ENCODE measurements around the gene MRPL12.

Gene MRPL12

GRCh38 chr17:81702934-81703746 is at the start of gene MRPL12 (continued):
- peak; percentile 73 for TF ChIP-seq ZIC2 (tag by site-specific recombination; IDR thresholded peaks at IDR 0.05)
- TF ChIP-seq ZNF560 (tag by site-specific recombination; IDR thresholded peaks at IDR 0.05; ENCODE audit: borderline replicate concordance) = no peak
- TF ChIP-seq ZNF37A (tag by site-specific recombination; IDR thresholded peaks at IDR 0.05) = no peak
- no peak for TF ChIP-seq ZNF23 (tag by site-specific recombination; IDR thresholded peaks at IDR 0.05; ENCODE audit: borderline replicate concordance)
- TF ChIP-seq ZNF639 (tag by site-specific recombination; IDR thresholded peaks at IDR 0.05) = peak; percentile 88
- peak; percentile 86 for TF ChIP-seq ZBTB11 (tag by site-specific recombination; conservative IDR thresholded peaks at IDR 0.05; ENCODE audit: low read depth)
- peak; percentile 17; the same call in 1 of the 2 replicates for TF ChIP-seq ZFHX2 (tag by site-specific recombination; conservative IDR thresholded peaks at IDR 0.05)
- no peak for TF ChIP-seq ZNF404 (tag by site-specific recombination; IDR thresholded peaks at IDR 0.05)
- peak; percentile 75; the same call in 1 of the 2 replicates for TF ChIP-seq KLF8 (tag by site-specific recombination; IDR thresholded peaks at IDR 0.05)
- TF ChIP-seq RBAK (tag by site-specific recombination; IDR thresholded peaks at IDR 0.05) = no peak
- no peak for TF ChIP-seq ZSCAN23 (tag by site-specific recombination; IDR thresholded peaks at IDR 0.05)
- TF ChIP-seq ZSCAN30 (tag by site-specific recombination; IDR thresholded peaks at IDR 0.05) = peak; percentile 83; the same call in 1 of the 2 replicates
- TF ChIP-seq ZNF513 (tag by site-specific recombination; IDR thresholded peaks at IDR 0.05) = no peak
- TF ChIP-seq IKZF3 (tag by site-specific recombination; IDR thresholded peaks at IDR 0.05) = no peak
- no peak for TF ChIP-seq ZNF214 (tag by site-specific recombination; IDR thresholded peaks at IDR 0.05; ENCODE audit: borderline replicate concordance)
- TF ChIP-seq ZNF76 (tag by site-specific recombination; IDR thresholded peaks at IDR 0.05; ENCODE audit: borderline replicate concordance, low read depth) = peak; percentile 96
- TF ChIP-seq ZBTB10 (tag by site-specific recombination; IDR thresholded peaks at IDR 0.05) = no peak; the same call in 1 of the 2 replicates
- peak; percentile 74; the same call in 1 of the 2 replicates for TF ChIP-seq PBX3 (CRISPR knock-in tag; IDR thresholded peaks at IDR 0.05)
- TF ChIP-seq ZNF549 (tag by site-specific recombination; IDR thresholded peaks at IDR 0.05) = no peak
- no peak for TF ChIP-seq ZNF792 (tag by site-specific recombination; IDR thresholded peaks at IDR 0.05)
- TF ChIP-seq ZNF48 (tag by site-specific recombination; IDR thresholded peaks at IDR 0.05) = no peak
- TF ChIP-seq SCRT1 (tag by site-specific recombination; IDR thresholded peaks at IDR 0.05; ENCODE audit: borderline replicate concordance) = no peak
- no peak for TF ChIP-seq INSM2 (tag by site-specific recombination; IDR thresholded peaks at IDR 0.05)
- TF ChIP-seq ZNF692 (tag by site-specific recombination; IDR thresholded peaks at IDR 0.05) = peak; percentile 54; the same call in 1 of the 2 replicates

Measured in HEK293 (cell line).